Measurements from ENCODE around the gene ARHGAP10.

ARHGAP10 gene

GRCh38 chr4:148091896-148092295, 360.0 kb downstream of the ARHGAP10 start:
- no peak overlapping the region for H3K4me3 ChIP-seq (ENCODE audit: low read depth in 1 of 2, low read length in 2 of 2)
- H4K20me1 ChIP-seq (ENCODE audit: insufficient read depth, low read length): no peaks in the 10 kb centered on the region
- H3K79me2 ChIP-seq (ENCODE audit: insufficient read depth, low read length): no peaks in the 10 kb centered on the region
- DNase-seq (no peak), ATAC-seq (ENCODE audit: insufficient read depth, low read depth) (no peak)
- no peak overlapping the region for H2AFZ ChIP-seq (ENCODE audit: low read depth, low read length)
- H3K9me3 ChIP-seq (ENCODE audit: insufficient read depth, low read length, severe bottlenecking): no peaks in the 10 kb centered on the region
- H3K27ac ChIP-seq (ENCODE audit: low read length): no peak overlapping the region
- no peak overlapping the region for H3K9ac ChIP-seq (ENCODE audit: low read depth, low read length)
- no peaks in the 10 kb centered on the region for H3K4me1 ChIP-seq (ENCODE audit: insufficient read depth, low read length)
- H3K36me3 ChIP-seq (ENCODE audit: insufficient read depth, low read length): no peaks in the 10 kb centered on the region
- no peak overlapping the region for H3K4me2 ChIP-seq (ENCODE audit: insufficient read depth, low read length)
- H3K27me3 ChIP-seq (ENCODE audit: insufficient read depth, low read length, poor library complexity): no peaks in the 10 kb centered on the region
- TF ChIP-seq EZH2 (IDR thresholded peaks at IDR 0.05; ENCODE audit: borderline replicate concordance, low read depth, low read length, severe bottlenecking) (no peak), CTCF (IDR thresholded peaks at IDR 0.05; ENCODE audit: borderline replicate concordance, extremely low read depth, low read length, poor library complexity, severe bottlenecking) (no peak)

GRCh38 chr4:148092316-148093014, 360.6 kb downstream of the ARHGAP10 start:
- no peaks in the 10 kb centered on the region for H3K79me2 ChIP-seq (ENCODE audit: insufficient read depth, low read length)
- no peaks in the 10 kb centered on the region for H3K9me3 ChIP-seq (ENCODE audit: insufficient read depth, low read length, severe bottlenecking)
- H3K9ac ChIP-seq (ENCODE audit: low read depth, low read length): no peak overlapping the region
- H3K27me3 ChIP-seq (ENCODE audit: insufficient read depth, low read length, poor library complexity): no peaks in the 10 kb centered on the region
- TF ChIP-seq EZH2 (IDR thresholded peaks at IDR 0.05; ENCODE audit: borderline replicate concordance, low read depth, low read length, severe bottlenecking) (no peak), CTCF (IDR thresholded peaks at IDR 0.05; ENCODE audit: borderline replicate concordance, extremely low read depth, low read length, poor library complexity, severe bottlenecking) (no peak)
- H3K27ac ChIP-seq (ENCODE audit: low read length): no peak overlapping the region
- no peak for ATAC-seq (ENCODE audit: insufficient read depth, low read depth)
- no peaks in the 10 kb centered on the region for H3K4me1 ChIP-seq (ENCODE audit: insufficient read depth, low read length)
- H3K36me3 ChIP-seq (ENCODE audit: insufficient read depth, low read length): no peaks in the 10 kb centered on the region
- no peak overlapping the region for H3K4me3 ChIP-seq (ENCODE audit: low read depth in 1 of 2, low read length in 2 of 2)
- DNase-seq: no peak
- H4K20me1 ChIP-seq (ENCODE audit: insufficient read depth, low read length): no peaks in the 10 kb centered on the region
- H3K4me2 ChIP-seq (ENCODE audit: insufficient read depth, low read length): no peak overlapping the region
- H2AFZ ChIP-seq (ENCODE audit: low read depth, low read length): no peak overlapping the region

GRCh38 chr4:148093065-148093464, 361.2 kb downstream of the ARHGAP10 start:
- H3K9ac ChIP-seq (ENCODE audit: low read depth, low read length): no peak overlapping the region
- no peaks in the 10 kb centered on the region for H3K79me2 ChIP-seq (ENCODE audit: insufficient read depth, low read length)
- H3K27me3 ChIP-seq (ENCODE audit: insufficient read depth, low read length, poor library complexity): no peaks in the 10 kb centered on the region
- H3K4me2 ChIP-seq (ENCODE audit: insufficient read depth, low read length): no peak overlapping the region
- H3K4me1 ChIP-seq (ENCODE audit: insufficient read depth, low read length): no peaks in the 10 kb centered on the region
- DNase-seq (no peak), ATAC-seq (ENCODE audit: insufficient read depth, low read depth) (no peak)
- H4K20me1 ChIP-seq (ENCODE audit: insufficient read depth, low read length): no peaks in the 10 kb centered on the region
- TF ChIP-seq EZH2 (IDR thresholded peaks at IDR 0.05; ENCODE audit: borderline replicate concordance, low read depth, low read length, severe bottlenecking): no peak
- TF ChIP-seq CTCF (IDR thresholded peaks at IDR 0.05; ENCODE audit: borderline replicate concordance, extremely low read depth, low read length, poor library complexity, severe bottlenecking): no peak
- H3K9me3 ChIP-seq (ENCODE audit: insufficient read depth, low read length, severe bottlenecking): no peaks in the 10 kb centered on the region
- no peak overlapping the region for H3K4me3 ChIP-seq (ENCODE audit: low read depth in 1 of 2, low read length in 2 of 2)
- H3K36me3 ChIP-seq (ENCODE audit: insufficient read depth, low read length): no peaks in the 10 kb centered on the region
- H2AFZ ChIP-seq (ENCODE audit: low read depth, low read length): no peak overlapping the region
- H3K27ac ChIP-seq (ENCODE audit: low read length): no peak overlapping the region

Measured in DND-41 (cell line).